ENCODE results near the gene CIDEC. TPM values are rescaled to one million over a fixed set of nuclear protein-coding genes. Genes with fewer than 3 reads are reported as not detected.
A peak's percentile ranks its signal among the peaks of the same experiment; 100 is the strongest.

The CIDEC gene
- total RNA-seq, result 10 to 100 TPM; 12.5 to 34.7 (median 26.1) TPM

DNA sequence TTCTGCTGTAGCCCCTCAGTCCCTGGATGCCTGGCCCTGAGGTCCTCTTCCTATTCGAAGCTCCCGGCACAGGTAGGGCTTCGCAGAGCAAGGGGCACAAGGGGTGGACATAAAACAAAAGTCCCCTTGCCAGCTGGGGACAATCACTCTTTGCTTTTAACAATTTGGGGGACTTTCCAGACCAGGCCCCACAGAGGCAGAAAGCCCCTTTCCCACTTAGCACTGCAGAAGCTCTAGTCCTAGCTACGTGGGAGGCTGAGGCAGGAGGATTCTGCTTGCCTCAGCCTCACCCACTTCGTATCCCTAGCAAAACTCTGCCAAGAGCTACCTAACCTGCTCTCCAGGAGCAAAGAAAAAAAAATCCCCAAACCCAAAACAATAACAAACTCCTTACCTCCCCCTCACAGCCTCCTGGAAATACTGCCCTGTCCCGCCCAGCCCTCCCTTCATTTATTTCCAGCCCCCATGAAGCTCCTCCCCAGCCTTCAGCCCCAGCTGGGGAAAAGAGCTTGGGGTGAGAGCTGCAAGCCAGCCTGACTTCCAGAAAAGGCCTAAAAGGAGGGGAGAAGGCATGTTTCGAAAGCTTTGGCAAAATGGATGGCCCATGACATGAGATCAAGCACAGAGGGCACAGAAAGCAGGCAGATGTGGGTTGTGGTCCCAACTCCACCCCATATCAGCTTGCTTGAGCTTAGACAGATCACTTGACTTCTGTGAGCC, at the start of gene CIDEC:
Gene CIDEC (minus strand): TSS at position 424 of the 720 bp plus-strand sequence. CDS start 1,767 bp downstream, outside the sequence.
- no peak within 1 kb of the TSS for H3K4me3 ChIP-seq

GRCh38 chr3:9928158-9928557, 48.1 kb upstream of the CIDEC start:
- H3K27ac ChIP-seq, result no peak overlapping the region
- no peaks in the 10 kb centered on the region for H3K9me3 ChIP-seq
- DNase-seq (ENCODE audit: low spot score in 2 of 2), result no peak
- 95% methylated on average over 22 of the region's 23 CpGs for WGBS
- H3K36me3 ChIP-seq, result peaks cover 56% of the 10 kb centered on the region
- H3K4me3 ChIP-seq, result no peak overlapping the region
- peaks cover 9% of the 10 kb centered on the region for H3K4me1 ChIP-seq
- H3K27me3 ChIP-seq, result no peaks in the 10 kb centered on the region
- TF ChIP-seq POLR2A (IDR thresholded peaks at IDR 0.05), result no peak
- no peak for TF ChIP-seq POLR2AphosphoS5 (IDR thresholded peaks at IDR 0.05)
- TF ChIP-seq EP300 (IDR thresholded peaks at IDR 0.05), result no peak
- TF ChIP-seq, protein P1, sequence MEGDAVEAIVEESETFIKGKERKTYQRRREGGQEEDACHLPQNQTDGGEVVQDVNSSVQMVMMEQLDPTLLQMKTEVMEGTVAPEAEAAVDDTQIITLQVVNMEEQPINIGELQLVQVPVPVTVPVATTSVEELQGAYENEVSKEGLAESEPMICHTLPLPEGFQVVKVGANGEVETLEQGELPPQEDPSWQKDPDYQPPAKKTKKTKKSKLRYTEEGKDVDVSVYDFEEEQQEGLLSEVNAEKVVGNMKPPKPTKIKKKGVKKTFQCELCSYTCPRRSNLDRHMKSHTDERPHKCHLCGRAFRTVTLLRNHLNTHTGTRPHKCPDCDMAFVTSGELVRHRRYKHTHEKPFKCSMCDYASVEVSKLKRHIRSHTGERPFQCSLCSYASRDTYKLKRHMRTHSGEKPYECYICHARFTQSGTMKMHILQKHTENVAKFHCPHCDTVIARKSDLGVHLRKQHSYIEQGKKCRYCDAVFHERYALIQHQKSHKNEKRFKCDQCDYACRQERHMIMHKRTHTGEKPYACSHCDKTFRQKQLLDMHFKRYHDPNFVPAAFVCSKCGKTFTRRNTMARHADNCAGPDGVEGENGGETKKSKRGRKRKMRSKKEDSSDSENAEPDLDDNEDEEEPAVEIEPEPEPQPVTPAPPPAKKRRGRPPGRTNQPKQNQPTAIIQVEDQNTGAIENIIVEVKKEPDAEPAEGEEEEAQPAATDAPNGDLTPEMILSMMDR (IDR thresholded peaks at IDR 0.05), result no peak

More for the DNA sequence above, at the start of gene CIDEC:
- 70% methylated on average over 7 of the region's 7 CpGs for WGBS
- H3K27ac ChIP-seq, result no peak within 1 kb of the TSS
- no peak for TF ChIP-seq EP300 (IDR thresholded peaks at IDR 0.05)
- DNase-seq (ENCODE audit: low spot score in 2 of 2), result no peak
- H3K4me1 ChIP-seq, result peaks cover 17% of the 10 kb centered on the region
- no peaks in the 10 kb centered on the region for H3K27me3 ChIP-seq
- H3K9me3 ChIP-seq, result no peaks in the 10 kb centered on the region
- no peaks in the 10 kb centered on the region for H3K36me3 ChIP-seq

DNA sequence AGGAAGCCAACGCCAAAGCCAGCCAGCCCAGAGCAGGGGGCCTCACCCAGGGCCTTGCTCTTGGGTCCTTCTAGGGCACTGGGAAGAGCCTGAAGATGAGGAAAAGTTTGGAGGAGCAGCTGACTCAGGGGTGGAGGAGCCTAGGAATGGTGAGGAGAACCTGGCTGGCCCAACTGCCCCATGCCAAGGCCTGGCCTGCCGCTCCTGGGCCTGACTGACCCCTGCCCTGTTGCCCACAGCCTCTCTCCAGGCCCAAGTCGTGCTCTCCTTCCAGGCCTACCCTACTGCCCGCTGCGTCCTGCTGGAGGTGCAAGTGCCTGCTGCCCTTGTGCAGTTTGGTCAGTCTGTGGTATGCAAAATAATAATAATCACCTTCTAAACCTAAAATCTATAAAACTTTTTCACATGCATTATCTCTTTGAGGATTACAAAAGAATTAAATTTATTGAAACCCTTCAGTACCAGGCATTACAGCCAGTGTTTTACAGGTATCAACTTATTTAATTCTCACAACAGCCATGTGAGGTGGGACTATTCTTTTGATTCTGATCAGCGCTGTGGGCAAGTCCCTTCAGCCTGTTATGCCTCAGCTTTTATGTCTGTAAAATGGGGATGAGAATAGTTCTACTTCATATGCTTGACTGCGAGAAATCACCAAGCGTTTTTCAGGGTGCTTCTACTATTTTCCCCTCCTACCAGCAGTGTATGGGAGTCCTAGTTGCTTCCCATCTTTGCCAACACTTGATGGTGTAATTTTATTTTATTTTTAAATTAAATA, 38.4 kb upstream of the CIDEC start:
- TF ChIP-seq EP300 (IDR thresholded peaks at IDR 0.05), result no peak
- TF ChIP-seq, protein P1 (IDR thresholded peaks at IDR 0.05), result no peak
- TF ChIP-seq POLR2AphosphoS5 (IDR thresholded peaks at IDR 0.05), result no peak
- no peak for TF ChIP-seq POLR2A (IDR thresholded peaks at IDR 0.05)
- Histone ChIP-seq H3K36me3 (no peaks in the 10 kb centered on the region), H3K27me3 (no peaks in the 10 kb centered on the region), H3K9me3 (no peaks in the 10 kb centered on the region), H3K4me1 (peaks cover 47% of the 10 kb centered on the region), H3K4me3 (peak overlapping the region; percentile 62), H3K27ac (no peak overlapping the region)
- 92% methylated on average over 7 of the region's 8 CpGs for WGBS
- no peak for DNase-seq (ENCODE audit: low spot score in 2 of 2)

DNA sequence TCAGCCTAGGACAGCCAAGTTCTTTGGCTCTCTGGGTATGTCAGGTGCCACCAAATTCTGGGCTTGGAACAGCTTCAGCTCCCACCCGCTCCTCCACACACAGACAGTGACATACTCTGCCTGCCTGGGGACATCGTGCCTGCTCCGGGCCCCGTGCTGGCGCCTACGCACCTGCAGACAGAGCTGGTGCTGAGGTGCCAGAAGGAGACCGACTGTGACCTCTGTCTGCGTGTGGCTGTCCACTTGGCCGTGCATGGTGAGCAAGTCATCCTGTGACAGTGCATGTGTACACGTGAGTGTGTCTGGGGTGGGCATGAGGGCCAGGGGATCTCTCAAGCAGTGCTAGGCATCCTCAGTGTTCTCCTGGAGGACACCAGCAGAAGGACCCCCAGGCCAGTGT, 37.8 kb upstream of the CIDEC start:
- Histone ChIP-seq H3K9me3 (no peaks in the 10 kb centered on the region), H3K4me1 (peaks cover 53% of the 10 kb centered on the region), H3K27ac (peak overlapping the region; percentile 92), H3K4me3 (peak overlapping the region; percentile 62), H3K36me3 (no peaks in the 10 kb centered on the region), H3K27me3 (no peaks in the 10 kb centered on the region)
- DNase-seq (ENCODE audit: low spot score in 2 of 2), result no peak
- WGBS, result no CpG with 5 or more reads among the region's 10 CpGs
- TF ChIP-seq POLR2AphosphoS5 (IDR thresholded peaks at IDR 0.05), result no peak
- no peak for TF ChIP-seq EP300 (IDR thresholded peaks at IDR 0.05)
- TF ChIP-seq POLR2A (IDR thresholded peaks at IDR 0.05), result no peak
- TF ChIP-seq, protein P1 (IDR thresholded peaks at IDR 0.05), result no peak

DNA sequence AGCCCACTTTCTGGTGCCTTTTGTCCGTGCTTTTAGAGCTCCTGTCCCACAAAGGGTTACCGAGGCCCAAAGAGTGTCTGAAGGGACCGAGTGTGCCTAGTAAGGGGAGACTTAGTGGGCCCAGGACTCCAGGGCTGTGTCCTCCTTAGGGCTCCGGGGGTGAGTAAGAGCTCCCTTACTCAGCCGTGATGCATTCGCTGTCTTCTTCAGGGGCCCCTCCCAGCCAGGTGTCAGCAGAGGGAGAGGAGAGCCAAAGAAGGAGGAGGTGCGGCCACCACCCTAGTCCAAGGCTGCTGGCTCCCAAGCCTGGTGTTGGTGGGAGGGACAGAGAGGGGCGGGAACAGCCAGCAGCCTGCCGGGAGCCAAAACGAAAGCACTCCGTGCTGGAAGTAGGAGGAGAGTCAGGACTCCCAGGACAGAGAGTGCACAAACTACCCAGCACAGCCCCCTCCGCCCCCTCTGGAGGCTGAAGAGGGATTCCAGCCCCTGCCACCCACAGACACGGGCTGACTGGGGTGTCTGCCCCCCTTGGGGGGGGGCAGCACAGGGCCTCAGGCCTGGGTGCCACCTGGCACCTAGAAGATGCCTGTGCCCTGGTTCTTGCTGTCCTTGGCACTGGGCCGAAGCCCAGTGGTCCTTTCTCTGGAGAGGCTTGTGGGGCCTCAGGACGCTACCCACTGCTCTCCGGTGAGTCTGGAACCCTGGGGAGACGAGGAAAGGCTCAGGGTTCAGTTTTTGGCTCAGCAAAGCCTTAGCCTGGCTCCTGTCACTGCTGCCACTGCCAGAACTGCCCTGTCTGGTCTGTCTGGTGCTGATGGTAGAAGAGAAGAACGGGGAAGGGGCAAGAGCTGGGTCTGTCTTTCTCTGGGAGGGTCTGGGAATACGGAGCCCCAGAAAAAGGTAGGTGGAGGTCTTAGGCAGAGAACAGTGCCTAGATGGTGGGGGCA, 37.0 kb upstream of the CIDEC start, which contains the start of gene IL17RC:
Gene IL17RC (plus strand): TSS at position 365 of the 947 bp plus-strand sequence. CDS start 218 bp downstream, at position 583.
- H3K4me3 ChIP-seq, result peak within 1 kb of the TSS; percentile 62
- H3K27ac ChIP-seq, result peak within 1 kb of the TSS; percentile 92
- peak; percentile 94 for DNase-seq (ENCODE audit: low spot score in 2 of 2)
- no peak for TF ChIP-seq POLR2A (IDR thresholded peaks at IDR 0.05)
- TF ChIP-seq EP300 (IDR thresholded peaks at IDR 0.05), result no peak
- TF ChIP-seq, protein P1 (IDR thresholded peaks at IDR 0.05), result no peak
- TF ChIP-seq POLR2AphosphoS5 (IDR thresholded peaks at IDR 0.05), result no peak
- peaks cover 61% of the 10 kb centered on the region for H3K4me1 ChIP-seq
- 28% methylated on average over 7 of the region's 19 CpGs for WGBS
- no peaks in the 10 kb centered on the region for H3K9me3 ChIP-seq
- no peaks in the 10 kb centered on the region for H3K36me3 ChIP-seq
- H3K27me3 ChIP-seq, result no peaks in the 10 kb centered on the region
